ENCODE measurements around the gene CAMSAP1.

The CAMSAP1 gene

GRCh38 chr9:135771401-135772051 lies 135.8 kb downstream of the CAMSAP1 start:
- no peak for DNase-seq

DNA sequence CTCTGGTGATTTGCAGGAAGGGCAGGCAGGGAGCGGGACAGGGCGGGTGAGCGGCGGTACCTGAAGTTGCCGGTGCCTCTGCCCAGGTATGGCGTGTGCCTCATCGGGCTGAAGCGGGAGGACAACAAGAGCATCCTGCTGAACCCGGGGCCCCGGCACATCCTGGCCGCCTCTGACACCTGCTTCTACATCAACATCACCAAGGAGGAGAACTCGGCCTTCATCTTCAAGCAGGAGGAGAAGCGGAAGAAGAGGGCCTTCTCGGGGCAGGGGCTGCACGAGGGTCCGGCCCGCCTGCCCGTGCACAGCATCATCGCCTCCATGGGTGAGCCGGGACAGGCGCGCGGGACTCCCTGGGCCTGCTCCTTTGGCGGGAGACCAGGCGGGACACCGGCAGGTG lies 136.6 kb downstream of the CAMSAP1 start:
- no peak for DNase-seq

- DNase-seq: peak; percentile 25
Observed at GRCh38 chr9:135770203-135770535, 137.2 kb downstream of the CAMSAP1 start.

DNA sequence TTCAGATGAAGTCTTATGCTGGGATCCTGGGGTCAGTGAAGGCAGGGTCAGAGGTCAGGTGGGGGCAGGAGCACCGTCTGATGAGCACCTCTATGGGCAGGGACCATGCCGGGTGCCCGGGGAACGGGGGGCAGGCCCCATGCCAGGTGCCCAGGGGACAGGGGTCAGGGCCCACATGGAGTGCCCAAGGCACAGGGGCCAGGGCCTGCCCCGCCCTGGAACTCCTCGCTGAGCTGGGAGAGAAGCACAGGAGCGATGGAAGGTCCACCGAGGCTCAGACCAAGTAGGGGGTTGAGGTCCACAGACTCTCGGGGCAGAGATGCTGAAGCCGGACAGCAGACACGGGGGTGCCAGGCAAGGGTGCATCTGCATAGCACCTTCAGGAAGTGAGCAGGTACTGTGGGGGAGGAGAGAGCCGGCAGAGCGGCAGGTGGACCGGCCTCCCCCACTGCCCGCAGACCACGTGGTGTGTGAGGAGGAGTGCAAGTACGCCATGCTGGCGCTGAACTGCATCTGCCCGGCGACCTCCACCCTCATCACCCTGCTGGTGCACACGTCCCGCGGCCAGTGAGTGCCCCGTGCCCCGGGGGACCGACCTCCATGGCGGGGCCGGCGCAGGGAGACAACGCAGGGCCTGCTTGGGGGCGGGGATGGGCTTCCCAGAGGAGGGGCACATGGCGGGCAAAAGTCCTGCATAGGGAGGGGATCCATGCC lies 137.7 kb downstream of the CAMSAP1 start:
- peak; percentile 47 for DNase-seq

DNA sequence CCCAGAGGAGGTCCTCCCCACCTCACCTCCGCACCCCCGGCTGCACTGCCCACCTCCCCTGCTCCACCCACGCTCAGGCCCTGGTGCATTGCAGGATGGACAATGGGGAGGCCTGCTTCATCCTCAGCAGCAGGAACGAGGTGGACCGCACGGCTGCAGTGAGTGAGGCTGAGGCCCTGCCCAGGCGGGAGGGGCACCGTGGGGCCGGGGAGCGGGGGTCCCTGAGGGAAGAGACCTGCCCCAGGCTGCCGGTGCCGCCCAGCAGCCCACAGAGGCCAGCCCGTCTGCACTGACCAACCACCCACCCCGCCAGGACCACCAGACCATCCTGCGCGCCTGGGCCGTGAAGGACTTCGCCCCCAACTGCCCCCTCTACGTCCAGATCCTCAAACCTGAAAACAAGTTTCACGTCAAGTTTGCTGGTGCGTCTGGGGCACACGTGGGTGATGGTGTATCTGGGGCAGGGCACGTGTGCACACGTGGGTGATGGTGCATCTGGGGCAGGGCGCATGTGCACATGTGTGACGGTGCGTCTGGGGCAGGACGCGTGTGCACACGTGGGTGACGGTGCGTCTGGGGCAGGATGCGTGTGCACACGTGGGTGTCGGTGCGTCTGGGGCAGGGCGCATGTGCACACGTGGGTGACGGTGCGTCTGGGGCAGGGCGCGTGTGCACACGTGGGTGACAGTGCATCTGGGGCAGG lies 138.7 kb downstream of the CAMSAP1 start:
- DNase-seq: no peak

DNA sequence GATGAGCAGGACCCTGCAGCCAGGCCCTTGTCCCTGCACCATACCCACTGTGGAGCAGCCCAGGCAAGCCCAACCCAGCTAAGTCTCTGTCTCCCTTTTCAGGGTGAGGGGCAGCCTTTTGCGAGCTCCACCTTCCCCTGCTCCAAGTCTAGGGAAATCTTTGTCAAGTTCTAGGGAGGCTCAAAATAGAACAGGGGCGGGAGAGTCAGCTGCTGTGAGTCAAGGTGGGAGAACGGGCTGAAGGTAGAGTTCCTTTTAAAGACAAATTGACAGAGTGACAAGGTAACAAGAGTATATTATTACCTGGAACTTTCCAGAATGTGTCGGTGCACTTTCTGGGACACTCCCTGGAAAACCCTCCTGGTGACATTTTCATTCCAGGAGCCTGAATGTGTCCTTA lies 140.6 kb downstream of the CAMSAP1 start:
- DNase-seq: no peak

DNA sequence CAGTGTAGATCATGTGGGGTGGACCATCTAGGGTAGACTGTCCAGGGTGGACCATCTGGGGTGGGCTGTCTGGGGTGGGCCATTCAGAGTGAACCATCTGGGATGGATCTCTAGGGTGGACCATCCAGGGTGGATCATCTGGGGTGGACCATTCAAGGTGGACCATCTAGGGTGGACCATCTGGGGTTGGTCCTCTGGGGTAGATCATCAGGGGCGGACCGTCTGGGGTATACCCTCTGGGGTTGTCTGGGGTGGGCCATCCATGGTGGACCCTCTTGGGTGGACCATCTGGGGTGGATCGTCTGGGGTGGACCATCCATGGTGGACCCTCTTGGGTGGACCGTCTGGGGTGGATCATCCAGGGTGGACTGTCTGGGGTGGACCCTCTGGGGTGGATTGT lies 141.1 kb downstream of the CAMSAP1 start:
- DNase-seq: no peak

DNA sequence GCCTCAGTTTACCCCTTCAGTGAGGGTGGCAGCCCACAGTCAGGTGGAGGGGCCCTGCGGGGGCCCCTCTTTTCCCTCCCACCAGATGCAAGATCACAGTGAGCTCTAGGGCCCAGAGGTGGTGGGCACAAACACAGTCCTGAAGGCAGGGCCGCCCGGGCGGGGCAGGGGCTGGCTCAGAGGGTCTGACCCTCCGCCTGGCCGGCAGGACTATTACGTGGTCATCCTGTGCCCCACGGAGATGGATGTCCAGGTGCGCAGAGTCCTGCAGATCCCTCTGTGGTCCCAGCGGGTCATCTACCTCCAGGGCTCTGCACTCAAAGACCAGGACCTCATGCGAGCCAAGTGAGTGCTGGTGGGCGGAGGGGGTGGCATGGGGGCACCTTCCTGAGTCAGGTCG lies 141.9 kb downstream of the CAMSAP1 start:
- DNase-seq: no peak

DNA sequence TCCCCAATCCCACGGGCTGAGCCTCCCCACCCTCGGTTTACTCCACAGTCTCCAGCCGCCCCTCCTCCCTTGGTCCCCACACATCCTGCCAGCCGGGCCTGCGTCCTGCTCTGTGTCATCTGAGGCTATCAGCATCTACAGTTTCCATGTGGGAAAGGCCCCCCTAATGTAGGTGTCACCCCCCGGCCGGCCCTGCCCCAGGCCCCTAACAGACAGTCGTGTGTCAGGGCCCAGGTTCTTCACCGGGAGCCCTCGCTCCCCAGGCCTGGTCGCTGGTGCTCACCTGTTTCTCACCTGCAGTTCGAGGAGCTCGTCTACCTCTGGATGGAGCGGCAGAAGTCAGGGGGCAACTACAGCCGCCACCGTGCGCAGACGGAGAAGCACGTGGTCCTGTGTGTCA lies 142.6 kb downstream of the CAMSAP1 start:
- no peak for DNase-seq

- no peak for DNase-seq
Observed at GRCh38 chr9:135763716-135764446, 143.5 kb downstream of the CAMSAP1 start.

DNA sequence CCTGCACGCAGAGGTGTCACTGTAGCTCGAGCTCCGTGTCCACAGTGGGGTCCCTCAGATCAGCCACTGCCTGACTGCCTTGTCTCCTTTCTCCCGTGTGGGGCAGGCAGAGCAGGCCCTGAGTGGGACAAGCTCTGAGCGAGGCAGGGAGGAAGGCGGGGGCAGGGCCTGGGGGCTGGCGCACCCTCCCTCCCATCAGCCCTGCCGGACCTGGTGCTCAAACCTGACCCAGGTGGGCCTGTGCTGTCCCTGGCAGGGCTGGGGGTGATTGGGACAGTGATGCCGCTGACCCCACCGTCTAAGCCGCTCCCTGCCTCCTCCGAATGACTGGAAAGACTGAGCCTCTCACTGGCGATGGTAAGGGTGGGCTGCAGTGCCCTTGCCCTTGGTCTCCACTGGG lies 144.4 kb downstream of the CAMSAP1 start:
- no peak for DNase-seq

GRCh38 chr9:135761845-135762168 lies 145.5 kb downstream of the CAMSAP1 start:
- no peak for DNase-seq

DNA sequence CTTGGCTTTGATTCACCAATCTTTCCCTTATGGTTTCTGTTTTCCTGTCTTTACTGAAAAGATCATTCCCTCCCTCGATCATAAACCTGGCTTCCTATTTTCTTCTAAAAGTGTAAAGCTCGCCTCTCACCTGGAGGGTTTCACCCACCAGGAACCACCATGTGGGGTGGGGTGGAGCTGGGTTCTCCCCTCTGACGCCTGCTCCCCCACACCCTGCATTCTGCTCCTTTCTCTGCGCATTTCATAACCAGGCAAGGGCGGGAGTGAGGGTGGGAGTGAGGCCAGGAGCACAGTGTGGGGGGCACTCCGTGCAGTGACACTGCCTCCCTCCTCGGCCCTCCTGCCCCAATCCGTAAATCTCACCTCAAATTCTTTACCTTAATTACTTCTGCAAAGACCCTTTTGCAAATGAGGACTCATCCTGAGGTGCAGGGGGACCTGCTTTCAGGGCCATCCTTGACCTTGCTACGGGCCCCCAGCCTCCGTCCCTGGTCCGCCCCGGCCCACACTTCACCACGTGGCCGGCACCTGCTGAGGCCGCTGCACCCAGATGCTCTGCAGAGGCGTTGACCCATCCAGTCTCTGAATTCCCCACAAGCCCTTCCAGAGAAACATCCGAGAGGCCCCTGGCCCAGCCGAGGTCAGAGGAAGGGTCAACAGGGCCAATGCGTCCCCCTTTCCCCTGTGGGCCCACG lies 146.0 kb downstream of the CAMSAP1 start:
- no peak for DNase-seq

DNA sequence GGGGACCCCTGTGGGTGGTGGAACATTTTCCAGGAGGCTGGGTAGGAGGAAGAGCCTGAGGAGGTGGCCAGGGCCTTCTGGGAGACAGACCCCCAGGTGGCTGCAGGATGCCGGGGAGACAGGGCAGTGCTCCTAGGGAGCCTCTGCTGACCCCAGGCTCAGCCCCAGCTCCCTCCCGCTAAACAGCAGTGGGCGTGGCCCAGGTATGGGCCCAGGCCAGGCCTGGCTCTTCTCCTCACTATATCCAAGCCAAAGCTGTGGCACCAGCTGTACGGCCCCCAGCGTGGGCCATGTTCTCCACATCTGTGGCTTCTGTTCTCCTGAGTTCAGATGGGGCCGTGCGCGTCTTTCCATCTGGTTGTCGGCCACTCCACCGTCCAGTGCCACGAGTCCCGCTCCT lies 146.9 kb downstream of the CAMSAP1 start:
- DNase-seq: no peak

DNA sequence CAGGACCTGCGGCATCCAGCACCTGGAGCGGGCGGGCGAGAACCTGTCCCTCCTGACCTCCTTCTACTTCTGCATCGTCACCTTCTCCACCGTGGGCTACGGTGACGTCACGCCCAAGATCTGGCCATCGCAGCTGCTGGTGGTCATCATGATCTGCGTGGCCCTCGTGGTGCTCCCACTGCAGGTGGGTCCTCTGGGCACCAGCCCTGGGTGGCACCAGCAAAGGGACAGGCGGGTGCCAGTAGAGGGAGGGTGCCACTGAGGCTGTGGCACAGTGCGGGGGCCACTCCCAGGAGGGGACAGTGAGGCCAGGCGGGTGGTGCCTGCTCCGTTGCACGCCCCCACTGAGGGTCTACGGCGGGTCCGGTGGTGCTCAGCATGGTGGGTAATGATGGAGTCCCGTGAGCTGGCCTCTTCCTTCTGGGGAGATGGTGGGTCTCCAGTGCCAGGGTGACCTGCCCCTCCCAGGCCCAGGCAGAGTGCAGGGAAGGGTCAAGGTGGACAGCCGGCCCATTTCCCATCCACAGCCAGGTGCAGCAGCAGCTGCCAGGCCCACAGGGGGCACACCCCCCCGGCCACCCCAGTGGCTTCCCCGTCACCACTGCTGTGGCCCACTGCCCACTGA lies 147.6 kb downstream of the CAMSAP1 start:
- no peak for DNase-seq

- no peak for DNase-seq
Observed at GRCh38 chr9:135758870-135759269, 148.5 kb downstream of the CAMSAP1 start.

All from NCI-H510A treated with DMSO at 0.1 percent for 48 hours (cell line).